Muscle layer of duodenum (tissue), 2 donors: ENCODE measurements around the gene EIF4A3.

ENCODE experiments used
- H3K27ac ChIP-seq: one replicate; pipeline ENCODE4 v1.7.0; 2013; ENCODE audit warnings: mild to moderate bottlenecking, low read length
- H3K27me3 ChIP-seq: one replicate; pipeline ENCODE4 v1.7.0; 2013; ENCODE audit warnings: low read depth, mild to moderate bottlenecking, control low read depth, low read length
- H3K36me3 ChIP-seq, 2 donors: one replicate each; pipeline ENCODE4 v1.7.0; 2013; ENCODE audit warnings: low read length in 2 of 2, control low read depth in 1 of 2, mild to moderate bottlenecking in 1 of 2; ENCODE audit not compliant: insufficient read depth in 2 of 2, control insufficient read depth in 1 of 2
- H3K4me1 ChIP-seq, 2 donors: one replicate each; pipeline ENCODE4 v1.7.0; 2013; ENCODE audit warnings: low read length in 2 of 2, mild to moderate bottlenecking in 2 of 2, control low read depth in 1 of 2, moderate library complexity in 1 of 2; ENCODE audit not compliant: insufficient read depth in 2 of 2, control insufficient read depth in 1 of 2
- H3K4me3 ChIP-seq, 2 donors: one replicate each; pipeline ENCODE4 v1.7.0; 2013; ENCODE audit warnings: low read length in 2 of 2, low read depth in 1 of 2, mild to moderate bottlenecking in 1 of 2
- H3K9me3 ChIP-seq, 2 donors: one replicate each; pipeline ENCODE4 v1.7.0; 2013; ENCODE audit warnings: low read length in 2 of 2, control low read depth in 1 of 2, mild to moderate bottlenecking in 1 of 2; ENCODE audit not compliant: control insufficient read depth in 1 of 2
- donor health status: healthy.

EIF4A3 gene

DNA sequence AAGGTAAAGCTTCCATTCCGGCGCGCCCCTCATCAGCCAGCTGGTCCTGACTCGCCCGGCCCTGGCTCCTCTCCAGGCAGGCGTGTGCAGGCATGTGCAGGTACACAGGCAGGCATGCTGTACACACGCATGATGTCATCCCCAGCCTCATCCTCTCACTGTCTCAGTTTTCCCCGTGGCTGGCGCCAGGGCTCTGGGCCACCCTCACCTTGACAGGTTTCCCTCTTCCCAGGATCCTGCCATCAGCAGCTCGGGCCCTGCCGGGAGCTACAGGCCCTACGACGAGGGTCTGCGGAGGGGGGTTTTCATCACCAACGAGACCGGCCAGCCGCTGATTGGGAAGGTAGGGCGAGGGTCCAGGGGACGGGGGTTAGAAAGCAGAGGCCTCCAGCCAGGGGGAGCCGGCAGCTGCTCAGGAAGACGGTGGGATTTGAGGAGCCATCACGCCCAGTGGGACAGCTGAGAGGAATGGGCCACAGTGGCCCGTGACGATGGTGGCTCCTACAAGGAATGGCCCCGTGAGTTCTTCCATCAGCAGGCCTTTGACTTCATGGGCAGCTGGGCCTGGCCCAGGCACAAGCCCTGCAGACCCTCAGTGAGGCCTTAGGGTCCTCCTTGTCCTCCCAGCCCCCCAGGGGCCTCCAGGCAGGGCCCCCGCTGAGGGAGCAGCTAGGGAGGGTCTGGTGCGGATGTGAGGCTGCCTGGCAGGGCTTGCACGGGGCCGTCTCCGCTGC lies 37.0 kb downstream of the EIF4A3 start:
- H3K4me3 ChIP-seq: no peak overlapping the region
- H3K27ac ChIP-seq: no peak overlapping the region
- H3K9me3 ChIP-seq: no peaks in the 10 kb centered on the region
- peaks cover 0 to 9% of the 10 kb centered on the region in 2 donors for H3K36me3 ChIP-seq
- no peaks in the 10 kb centered on the region for H3K27me3 ChIP-seq
- no peaks in the 10 kb centered on the region for H3K4me1 ChIP-seq

DNA sequence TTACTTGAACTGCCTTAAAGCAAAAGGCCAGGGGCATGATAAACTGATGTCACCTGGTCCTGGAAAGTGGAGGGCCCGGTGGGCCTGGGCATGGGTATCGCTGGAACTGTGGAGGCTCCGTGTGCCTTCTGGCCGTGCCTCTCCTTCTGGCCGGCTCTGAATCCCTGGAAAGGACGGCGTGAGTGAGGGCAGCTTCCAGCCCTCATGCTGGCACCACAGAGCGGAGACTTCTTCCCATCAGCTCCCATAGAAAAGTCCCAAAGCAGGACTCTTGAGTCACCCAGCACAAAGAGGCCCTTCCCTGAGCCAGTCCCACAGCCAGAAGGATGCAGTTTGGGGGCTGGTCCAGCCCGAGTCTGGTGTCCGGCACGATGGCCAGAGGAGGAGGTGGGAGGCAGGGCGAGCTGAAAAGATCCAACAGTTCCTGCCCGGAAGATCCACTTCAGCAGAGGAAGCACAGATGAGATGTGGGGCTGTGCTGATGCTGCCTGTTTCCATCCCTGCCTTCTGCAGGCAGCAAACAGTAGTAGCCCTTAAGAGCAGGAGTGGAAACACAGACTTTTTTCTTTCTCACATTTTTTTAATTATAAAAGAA lies 37.8 kb downstream of the EIF4A3 start:
- Histone ChIP-seq H3K27ac (no peak overlapping the region), H3K36me3 (peaks cover 0 to 8% of the 10 kb centered on the region in 2 donors), H3K9me3 (no peaks in the 10 kb centered on the region)

DNA sequence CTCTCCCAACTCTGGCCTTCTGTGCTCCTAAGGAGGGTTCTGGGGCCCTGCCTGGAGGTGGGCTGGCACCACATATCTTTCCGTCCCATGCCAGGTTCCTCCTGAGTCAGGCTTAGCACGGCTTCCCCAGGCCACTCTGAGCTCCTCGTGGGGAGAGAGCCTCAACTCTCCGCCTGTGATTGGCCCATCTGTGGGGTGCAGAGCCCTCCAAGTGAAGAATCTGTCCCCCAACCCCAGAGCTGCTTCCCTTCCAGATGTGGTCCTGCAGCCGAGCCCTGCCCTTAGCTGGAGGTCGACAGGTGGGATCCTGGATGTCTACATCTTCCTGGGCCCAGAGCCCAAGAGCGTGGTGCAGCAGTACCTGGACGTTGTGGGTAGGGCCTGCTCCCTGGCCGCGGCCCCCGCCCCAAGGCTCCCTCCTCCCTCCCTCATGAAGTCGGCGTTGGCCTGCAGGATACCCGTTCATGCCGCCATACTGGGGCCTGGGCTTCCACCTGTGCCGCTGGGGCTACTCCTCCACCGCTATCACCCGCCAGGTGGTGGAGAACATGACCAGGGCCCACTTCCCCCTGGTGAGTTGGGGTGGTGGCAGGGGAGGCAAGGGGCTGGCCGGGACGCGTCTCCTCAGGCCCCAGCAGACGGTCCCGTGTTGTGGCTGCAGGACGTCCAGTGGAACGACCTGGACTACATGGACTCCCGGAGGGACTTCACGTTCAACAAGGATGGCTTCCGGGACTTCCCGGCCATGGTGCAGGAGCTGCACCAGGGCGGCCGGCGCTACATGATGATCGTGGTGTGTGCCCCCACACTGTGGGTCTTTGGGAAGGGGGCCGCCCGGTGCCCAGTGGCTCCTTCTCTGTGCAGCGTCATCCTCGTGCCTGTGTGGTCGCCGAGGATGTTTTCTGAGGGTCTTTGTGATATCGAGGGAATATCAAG lies 38.6 kb downstream of the EIF4A3 start:
- H3K9me3 ChIP-seq: no peaks in the 10 kb centered on the region
- no peak overlapping the region for H3K27ac ChIP-seq
- H3K4me1 ChIP-seq: no peaks in the 10 kb centered on the region
- no peak overlapping the region for H3K4me3 ChIP-seq
- peaks cover 0 to 7% of the 10 kb centered on the region in 2 donors for H3K36me3 ChIP-seq
- H3K27me3 ChIP-seq: no peaks in the 10 kb centered on the region

More for the DNA sequence above, 37.8 kb downstream of the EIF4A3 start:
- H3K4me1 ChIP-seq: no peaks in the 10 kb centered on the region
- H3K27me3 ChIP-seq: no peaks in the 10 kb centered on the region
- no peak overlapping the region for H3K4me3 ChIP-seq

DNA sequence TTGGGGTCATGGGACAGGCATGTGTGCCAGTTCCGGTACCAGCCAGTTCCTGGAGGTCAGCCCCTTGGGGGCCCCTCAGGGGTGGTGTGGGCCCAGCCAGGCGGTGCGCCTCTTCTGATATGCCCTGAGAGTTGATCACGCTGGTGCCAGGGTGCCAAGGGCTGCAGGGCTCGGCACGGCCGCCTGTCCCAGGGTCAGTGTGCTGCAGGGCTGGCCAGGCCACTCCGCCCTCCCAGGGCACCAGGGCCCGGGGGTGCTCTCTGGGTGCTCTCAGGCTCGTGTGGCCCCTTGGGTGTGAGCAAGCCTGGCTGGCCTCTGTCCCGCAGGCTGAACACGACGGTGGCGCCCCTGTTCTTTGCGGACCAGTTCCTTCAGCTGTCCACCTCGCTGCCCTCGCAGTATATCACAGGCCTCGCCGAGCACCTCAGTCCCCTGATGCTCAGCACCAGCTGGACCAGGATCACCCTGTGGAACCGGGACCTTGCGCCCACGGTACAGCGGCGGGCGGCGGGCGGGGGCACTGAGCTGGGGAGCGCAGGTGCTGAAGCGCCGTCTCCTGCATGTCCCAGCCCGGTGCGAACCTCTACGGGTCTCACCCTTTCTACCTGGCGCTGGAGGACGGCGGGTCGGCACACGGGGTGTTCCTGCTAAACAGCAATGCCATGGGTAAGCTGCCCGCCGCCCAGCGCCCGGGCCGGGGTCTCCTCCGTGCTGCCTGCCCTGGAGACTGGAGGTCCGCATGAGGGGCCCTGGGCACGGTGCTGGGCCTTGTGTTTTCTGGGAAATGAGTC lies 39.5 kb downstream of the EIF4A3 start:
- Histone ChIP-seq H3K4me1 (peaks cover 0 to 5% of the 10 kb centered on the region in 2 donors), H3K9me3 (no peaks in the 10 kb centered on the region), H3K36me3 (peaks cover 0 to 4% of the 10 kb centered on the region in 2 donors), H3K27me3 (no peaks in the 10 kb centered on the region), H3K27ac (no peak overlapping the region), H3K4me3 (no peak overlapping the region)

DNA sequence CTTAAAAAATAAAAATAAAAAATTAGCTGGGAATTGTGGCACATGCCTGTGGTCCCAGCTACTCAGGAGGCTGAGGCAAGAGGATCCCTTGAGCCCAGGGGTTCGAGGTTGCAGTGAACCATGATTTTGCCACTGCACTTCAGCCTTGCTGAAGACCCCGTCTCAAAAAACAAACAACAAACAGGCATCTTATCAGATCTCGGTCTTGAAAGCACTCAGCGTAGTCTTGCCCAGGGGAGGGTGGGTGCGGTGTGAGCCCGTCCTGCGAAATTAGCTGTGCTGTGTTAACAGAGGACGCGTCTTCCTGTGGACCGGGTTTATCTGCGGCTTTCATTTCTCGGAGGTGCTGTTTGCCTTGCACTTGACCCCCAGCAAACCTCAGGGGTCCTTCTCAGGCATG lies 40.2 kb downstream of the EIF4A3 start:
- H3K4me1 ChIP-seq: peaks cover 0 to 11% of the 10 kb centered on the region in 2 donors
- H3K9me3 ChIP-seq: no peaks in the 10 kb centered on the region
- H3K27me3 ChIP-seq: no peaks in the 10 kb centered on the region
- no peak overlapping the region for H3K4me3 ChIP-seq
- H3K27ac ChIP-seq: no peak overlapping the region
- H3K36me3 ChIP-seq: no peaks in the 10 kb centered on the region

DNA sequence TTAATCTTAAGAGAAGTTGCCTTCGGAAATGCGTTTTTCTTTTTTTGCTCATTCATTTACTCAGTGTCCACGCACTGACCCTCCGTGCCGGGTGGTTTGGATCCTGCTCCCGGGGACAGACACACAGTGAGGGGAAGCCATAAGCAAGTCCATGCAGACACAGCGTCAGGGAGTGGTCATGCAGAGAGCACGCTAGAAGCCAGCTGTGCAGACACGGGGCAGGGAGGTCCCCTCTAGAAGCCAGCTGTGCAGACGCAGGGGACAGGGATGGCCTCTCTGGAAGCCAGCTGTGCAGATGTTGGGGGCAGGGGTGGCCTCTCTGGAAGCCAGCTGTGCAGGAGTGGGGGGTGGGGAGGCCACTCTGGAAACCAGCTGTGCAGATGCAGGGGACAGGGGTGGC lies 40.8 kb downstream of the EIF4A3 start:
- Histone ChIP-seq H3K4me1 (peaks cover 0 to 12% of the 10 kb centered on the region in 2 donors), H3K36me3 (no peaks in the 10 kb centered on the region), H3K9me3 (no peaks in the 10 kb centered on the region)

DNA sequence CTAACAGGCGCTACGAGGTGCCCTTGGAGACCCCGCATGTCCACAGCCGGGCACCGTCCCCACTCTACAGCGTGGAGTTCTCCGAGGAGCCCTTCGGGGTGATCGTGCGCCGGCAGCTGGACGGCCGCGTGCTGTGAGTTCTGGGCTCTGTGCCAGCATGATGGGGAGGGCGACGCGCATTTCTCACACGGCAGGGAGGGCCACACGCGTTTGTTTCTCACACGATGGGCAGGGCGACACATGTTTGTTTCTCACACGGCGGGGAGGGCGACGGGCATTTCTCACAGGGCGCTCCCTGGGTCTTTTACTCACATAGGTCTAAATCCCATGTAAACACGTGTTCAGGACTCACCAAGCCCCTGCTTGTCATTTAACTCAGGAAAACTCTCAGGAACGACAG lies 41.2 kb downstream of the EIF4A3 start:
- Histone ChIP-seq H3K4me3 (no peak overlapping the region), H3K27ac (no peak overlapping the region), H3K27me3 (no peaks in the 10 kb centered on the region), H3K9me3 (no peaks in the 10 kb centered on the region), H3K4me1 (peaks cover 0 to 12% of the 10 kb centered on the region in 2 donors), H3K36me3 (no peaks in the 10 kb centered on the region)

More for the DNA sequence above, 40.8 kb downstream of the EIF4A3 start:
- H3K4me3 ChIP-seq: no peak overlapping the region
- no peak overlapping the region for H3K27ac ChIP-seq
- H3K27me3 ChIP-seq: no peaks in the 10 kb centered on the region

DNA sequence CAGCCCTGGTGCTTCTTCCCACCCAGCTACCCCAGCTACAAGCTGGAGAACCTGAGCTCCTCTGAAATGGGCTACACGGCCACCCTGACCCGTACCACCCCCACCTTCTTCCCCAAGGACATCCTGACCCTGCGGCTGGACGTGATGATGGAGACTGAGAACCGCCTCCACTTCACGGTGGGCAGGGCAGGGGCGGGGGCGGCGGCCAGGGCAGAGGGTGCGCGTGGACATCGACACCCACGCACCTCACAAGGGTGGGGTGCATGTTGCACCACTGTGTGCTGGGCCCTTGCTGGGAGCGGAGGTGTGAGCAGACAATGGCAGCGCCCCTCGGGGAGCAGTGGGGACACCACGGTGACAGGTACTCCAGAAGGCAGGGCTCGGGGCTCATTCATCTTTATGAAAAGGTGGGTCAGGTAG lies 42.0 kb downstream of the EIF4A3 start:
- H3K27ac ChIP-seq: no peak overlapping the region
- no peaks in the 10 kb centered on the region for H3K27me3 ChIP-seq
- no peak overlapping the region for H3K4me3 ChIP-seq

DNA sequence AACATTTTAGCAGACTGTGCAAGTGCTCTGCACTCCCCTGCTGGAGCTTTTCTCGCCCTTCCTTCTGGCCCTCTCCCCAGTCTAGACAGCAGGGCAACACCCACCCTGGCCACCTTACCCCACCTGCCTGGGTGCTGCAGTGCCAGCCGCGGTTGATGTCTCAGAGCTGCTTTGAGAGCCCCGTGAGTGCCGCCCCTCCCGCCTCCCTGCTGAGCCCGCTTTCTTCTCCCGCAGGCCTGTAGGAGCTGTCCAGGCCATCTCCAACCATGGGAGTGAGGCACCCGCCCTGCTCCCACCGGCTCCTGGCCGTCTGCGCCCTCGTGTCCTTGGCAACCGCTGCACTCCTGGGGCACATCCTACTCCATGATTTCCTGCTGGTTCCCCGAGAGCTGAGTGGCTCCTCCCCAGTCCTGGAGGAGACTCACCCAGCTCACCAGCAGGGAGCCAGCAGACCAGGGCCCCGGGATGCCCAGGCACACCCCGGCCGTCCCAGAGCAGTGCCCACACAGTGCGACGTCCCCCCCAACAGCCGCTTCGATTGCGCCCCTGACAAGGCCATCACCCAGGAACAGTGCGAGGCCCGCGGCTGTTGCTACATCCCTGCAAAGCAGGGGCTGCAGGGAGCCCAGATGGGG lies 42.5 kb downstream of the EIF4A3 start:
- Histone ChIP-seq H3K36me3 (no peaks in the 10 kb centered on the region), H3K27ac (no peak overlapping the region), H3K27me3 (no peaks in the 10 kb centered on the region), H3K9me3 (no peaks in the 10 kb centered on the region), H3K4me1 (peaks cover 0 to 12% of the 10 kb centered on the region in 2 donors), H3K4me3 (no peak overlapping the region)

More for the DNA sequence above, 42.0 kb downstream of the EIF4A3 start:
- Histone ChIP-seq H3K9me3 (no peaks in the 10 kb centered on the region), H3K36me3 (no peaks in the 10 kb centered on the region), H3K4me1 (peaks cover 0 to 12% of the 10 kb centered on the region in 2 donors)

DNA sequence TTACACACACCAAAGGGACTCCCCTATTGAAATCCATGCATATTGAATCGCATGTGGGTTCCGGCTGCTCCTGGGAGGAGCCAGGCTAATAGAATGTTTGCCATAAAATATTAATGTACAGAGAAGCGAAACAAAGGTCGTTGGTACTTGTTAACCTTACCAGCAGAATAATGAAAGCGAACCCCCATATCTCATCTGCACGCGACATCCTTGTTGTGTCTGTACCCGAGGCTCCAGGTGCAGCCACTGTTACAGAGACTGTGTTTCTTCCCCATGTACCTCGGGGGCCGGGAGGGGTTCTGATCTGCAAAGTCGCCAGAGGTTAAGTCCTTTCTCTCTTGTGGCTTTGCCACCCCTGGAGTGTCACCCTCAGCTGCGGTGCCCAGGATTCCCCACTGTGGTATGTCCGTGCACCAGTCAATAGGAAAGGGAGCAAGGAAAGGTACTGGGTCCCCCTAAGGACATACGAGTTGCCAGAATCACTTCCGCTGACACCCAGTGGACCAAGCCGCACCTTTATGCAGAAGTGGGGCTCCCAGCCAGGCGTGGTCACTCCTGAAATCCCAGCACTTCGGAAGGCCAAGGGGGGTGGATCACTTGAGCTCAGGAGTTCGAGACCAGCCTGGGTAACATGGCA lies 43.4 kb downstream of the EIF4A3 start:
- no peaks in the 10 kb centered on the region for H3K36me3 ChIP-seq
- no peaks in the 10 kb centered on the region for H3K9me3 ChIP-seq
- no peaks in the 10 kb centered on the region for H3K27me3 ChIP-seq
- H3K4me1 ChIP-seq: peaks cover 0 to 12% of the 10 kb centered on the region in 2 donors
- H3K4me3 ChIP-seq: no peak overlapping the region
- no peak overlapping the region for H3K27ac ChIP-seq
